Inflammatory macrophage treated with lipopolysaccharide for 1 hour (primary cell): Measurements from ENCODE around the gene OSM.
"Not testable (repeated sequence)": the region's sequence is repeated elsewhere in the genome, so short reads cannot be mapped to it uniquely, and the experiment has no call there.

ENCODE experiments used
- DNase-seq, 2 donors: peaks; one replicate each; pipeline ENCODE4 v3.0.0-alpha.2; 2020 to 2022

The OSM gene

GRCh38 chr22:30224161-30224857 is 42.3 kb downstream of the OSM start:
- no peak for DNase-seq

- no peak for DNase-seq
These were observed 43.3 kb downstream of the OSM start for GRCh38 chr22:30223303-30223702.

GRCh38 chr22:30222321-30222720 is 44.3 kb downstream of the OSM start:
- DNase-seq: no peak

GRCh38 chr22:30221121-30221992 is 45.3 kb downstream of the OSM start:
- DNase-seq: no peak

- no peak for DNase-seq
These were observed 46.2 kb downstream of the OSM start for GRCh38 chr22:30220338-30221012.

GRCh38 chr22:30219668-30220278 is 46.9 kb downstream of the OSM start:
- no peak for DNase-seq

- no peak for DNase-seq
These were observed 47.5 kb downstream of the OSM start for GRCh38 chr22:30219049-30219654.

- no peak for DNase-seq
These were observed 48.7 kb downstream of the OSM start for GRCh38 chr22:30217698-30218560.

GRCh38 chr22:30216710-30217109 is 49.9 kb downstream of the OSM start:
- DNase-seq: no peak

GRCh38 chr22:30216272-30216671 is 50.4 kb downstream of the OSM start:
- not testable (repeated sequence) for DNase-seq

GRCh38 chr22:30214703-30215407 is 51.8 kb downstream of the OSM start:
- no peak for DNase-seq

GRCh38 chr22:30212996-30213441 is 53.6 kb downstream of the OSM start:
- DNase-seq: peak; percentile 60 to 84
